Activated CD4-positive, CD25-positive, alpha-beta regulatory T cell treated with anti-CD3 and anti-CD28 coated beads, Interleukin-2, amount 50 U/mL, for 16 hours (primary cell): ENCODE measurements around the gene PERP.
"Not testable (repeated sequence)": the region's sequence is repeated elsewhere in the genome, so short reads cannot be mapped to it uniquely, and the experiment has no call there.

Experiments used
- DNase-seq: peaks from one replicate; pipeline ENCODE4 v3.0.0-alpha.2; 2020; ENCODE audit warnings: low read depth, low spot score

PERP gene

DNA sequence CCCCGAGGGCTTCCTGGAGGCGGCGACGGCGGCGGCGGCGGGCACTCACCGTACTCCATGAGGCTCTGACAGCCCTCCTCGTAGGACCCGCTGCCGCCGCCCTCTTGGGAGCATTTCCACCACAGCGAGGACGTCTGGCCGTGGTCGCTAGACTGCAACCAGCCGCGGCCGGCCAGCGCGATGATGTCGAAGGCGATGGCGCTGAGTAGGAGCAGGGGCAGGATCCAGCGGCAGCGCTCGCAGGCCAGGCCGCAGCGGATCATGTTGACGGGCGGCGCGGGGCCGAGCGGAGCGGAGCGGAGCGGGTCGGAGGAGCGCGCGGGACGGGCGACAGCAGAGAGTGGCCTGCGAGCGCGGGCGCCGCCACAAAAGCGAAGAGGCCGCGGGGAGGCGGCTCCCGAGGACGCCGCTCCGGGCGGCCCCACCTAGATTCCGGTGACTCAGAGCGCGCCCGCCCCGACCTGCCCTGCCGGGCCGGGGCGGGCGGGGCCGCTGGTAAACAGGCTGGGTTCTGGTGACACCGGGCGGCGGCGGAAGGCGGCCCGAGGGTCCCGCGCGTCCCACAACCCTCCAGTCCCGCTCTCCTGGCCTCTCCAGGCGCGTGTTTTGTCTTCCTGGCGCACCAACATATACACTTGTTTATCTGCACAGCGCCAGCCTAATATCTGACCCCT is at the start of gene PERP:
TSS of gene PERP (minus strand) at position 342 of the 674 bp plus-strand sequence. CDS start at position 263, 79 bp downstream.
- peak; percentile 28 for DNase-seq

DNA sequence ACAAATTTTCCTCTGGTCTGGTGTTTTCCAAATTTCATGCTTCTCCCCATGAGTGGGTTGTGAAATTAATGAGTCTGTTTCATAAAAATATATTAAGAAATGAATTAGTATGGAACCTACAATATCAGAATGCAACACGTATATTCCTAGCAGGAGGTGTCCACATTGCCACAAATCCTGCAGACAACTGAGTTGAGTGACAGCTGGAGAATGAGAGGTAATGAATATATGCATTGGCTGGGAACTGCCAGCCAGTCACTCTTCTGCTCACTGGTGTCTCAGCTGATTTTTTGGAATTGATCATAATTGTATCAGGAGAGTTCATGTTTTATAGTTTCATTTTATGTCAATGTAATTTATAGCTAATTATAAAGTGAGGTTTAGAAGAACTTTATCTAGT is 48.2 kb upstream of the PERP start:
- DNase-seq, result no peak

DNA sequence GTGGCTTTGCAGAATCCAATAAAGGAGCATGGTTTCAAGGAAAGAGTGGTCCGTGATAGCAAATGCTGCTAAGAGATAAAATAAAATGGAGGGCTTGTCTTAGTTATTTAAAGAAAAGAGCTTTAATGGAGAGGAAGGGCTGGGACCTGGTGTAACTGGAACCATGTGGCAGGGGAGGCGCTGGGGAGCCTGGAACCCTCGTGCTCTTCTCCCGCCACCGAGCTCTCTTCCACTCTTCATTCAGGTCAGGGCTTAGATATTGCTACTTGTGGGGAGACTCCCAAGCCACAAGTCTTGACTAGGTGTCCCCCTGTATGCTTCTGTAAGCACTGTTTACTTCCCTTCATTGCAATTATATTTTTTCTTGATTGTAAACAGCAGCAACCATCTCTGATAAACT is 39.3 kb upstream of the PERP start:
- DNase-seq, result no peak

DNA sequence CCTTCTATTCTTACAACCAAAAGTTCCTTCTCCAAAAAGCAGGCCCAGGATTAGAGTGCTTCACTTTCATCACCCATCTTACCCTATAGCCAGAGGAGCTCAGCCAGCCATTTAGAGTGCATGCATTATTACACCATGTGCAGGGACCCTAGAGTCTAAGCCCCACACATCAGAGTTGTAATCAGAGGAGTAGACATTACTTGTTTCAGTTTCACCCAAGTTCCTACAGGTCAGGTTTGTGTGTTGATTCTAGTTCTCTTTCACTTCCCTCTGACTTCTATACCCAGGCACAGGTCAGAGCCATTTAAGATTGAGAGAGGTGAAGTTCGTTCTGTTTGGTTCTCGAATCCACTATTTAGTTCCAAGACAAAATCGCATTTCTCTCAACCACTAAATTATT is 38.2 kb upstream of the PERP start:
- DNase-seq, result no peak

DNA sequence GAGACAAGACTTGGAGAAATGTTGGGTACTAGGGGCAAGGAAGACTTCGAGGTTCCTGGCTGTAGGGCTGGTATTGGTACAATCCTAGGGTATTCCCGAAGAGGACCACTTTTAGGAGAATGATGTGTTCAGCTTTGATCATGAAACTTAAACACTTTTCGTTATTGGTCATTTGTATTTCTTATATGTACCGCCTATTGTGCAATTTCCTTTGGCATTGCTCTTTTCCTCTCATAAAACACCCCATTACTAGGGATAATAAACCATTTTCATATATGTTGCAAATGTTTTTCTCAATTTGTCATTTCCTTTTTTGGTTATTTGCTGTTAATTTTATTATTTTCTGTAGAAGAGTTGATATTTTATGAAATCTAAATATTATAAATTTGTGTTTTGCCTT is 35.6 kb upstream of the PERP start:
- DNase-seq, result no peak

DNA sequence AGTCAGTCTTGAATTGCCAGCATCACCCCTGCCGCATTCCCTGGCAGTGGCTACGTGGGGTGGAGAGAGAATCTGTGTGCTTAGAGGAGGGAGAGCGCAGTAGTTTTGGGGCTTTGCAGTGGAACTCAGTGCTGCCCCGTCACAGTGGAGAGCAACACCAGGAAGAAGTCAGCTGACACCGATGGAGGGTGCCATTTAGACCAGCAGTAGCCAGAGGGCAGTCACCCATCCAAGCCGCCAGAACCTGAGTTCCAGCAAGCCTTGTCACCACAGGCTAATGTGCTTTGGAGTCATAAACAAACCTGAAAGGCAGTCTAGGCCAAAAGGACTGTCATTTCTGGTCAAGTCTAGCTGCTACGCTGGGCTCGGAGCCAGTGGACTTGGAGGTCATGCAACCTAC is 22.0 kb upstream of the PERP start:
- no peak for DNase-seq

DNA sequence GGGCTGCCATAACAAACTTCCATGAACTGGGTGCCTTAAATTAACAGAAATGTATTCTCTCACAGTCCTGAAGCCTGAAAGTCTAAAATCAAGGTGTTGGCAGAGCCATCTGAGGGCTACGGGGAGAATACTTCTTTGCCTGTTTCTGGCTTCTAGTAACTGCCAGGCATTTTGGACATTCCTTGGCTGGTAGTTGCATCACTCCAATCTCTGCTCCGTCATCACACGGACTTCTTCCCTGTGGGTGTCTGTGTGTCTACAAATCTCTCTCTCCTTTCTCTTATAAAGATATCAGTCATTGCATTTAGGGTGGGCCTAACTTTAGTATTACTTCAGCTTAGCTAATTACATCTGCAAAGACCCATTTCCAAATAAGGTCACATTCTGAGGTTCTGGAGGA is 20.9 kb upstream of the PERP start:
- DNase-seq, result no peak

DNA sequence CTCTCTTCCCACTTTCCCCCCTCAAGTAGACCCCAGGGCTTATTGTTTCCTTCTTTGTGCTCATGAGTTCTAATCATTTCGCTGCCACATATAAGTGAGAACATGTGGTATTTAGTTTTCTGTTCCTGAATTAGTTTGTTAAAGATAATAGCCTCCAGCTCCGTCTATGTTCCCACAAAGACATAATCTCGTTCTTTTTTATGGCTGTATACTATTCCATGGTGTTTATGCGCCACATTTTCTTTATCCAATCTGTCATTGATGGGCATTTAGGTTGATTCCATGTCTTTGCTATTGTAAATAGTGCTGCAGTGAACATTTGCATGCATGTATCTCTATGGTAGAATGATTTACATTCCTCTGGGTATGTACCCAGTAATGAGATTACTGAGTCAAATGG is 16.9 kb upstream of the PERP start:
- DNase-seq, result no peak

DNA sequence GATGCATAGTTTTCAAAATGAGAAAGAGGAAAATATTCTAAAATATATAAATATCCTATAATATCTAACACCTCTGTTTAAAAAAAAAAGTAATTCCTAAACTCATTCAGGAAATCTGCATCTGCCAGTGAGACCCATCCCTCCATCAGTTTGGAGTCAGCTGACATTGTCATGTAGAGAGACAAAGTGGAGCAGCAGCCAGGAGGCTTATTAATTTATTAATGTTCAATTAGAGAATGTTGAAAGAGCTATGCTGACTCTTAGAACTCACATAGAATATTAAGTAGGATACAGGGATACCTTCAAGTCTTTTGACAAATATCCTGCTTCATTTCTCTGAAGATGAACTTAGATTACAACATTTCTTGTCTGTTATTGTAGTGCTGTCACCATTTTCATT is 12.8 kb upstream of the PERP start:
- DNase-seq, result no peak

DNA sequence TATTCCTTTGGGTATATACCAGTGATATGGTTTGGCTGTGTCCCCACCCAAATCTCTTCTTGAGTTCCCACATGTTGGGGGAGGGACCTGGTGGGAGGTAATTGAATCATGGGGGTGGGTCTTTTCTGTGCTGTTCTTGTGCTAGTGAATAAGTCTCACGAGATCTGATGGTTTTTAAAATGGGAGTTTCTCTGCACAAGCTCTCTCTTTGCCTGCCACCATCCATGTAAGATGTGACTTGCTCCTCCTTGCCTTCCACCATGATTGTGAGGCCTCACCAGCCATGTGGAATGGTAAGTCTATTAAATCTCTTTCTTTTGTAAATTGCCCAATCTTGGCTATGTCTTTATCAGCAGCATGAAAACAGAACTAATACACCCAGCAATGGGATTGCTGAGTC is 12.0 kb upstream of the PERP start:
- DNase-seq, result not testable (repeated sequence)

DNA sequence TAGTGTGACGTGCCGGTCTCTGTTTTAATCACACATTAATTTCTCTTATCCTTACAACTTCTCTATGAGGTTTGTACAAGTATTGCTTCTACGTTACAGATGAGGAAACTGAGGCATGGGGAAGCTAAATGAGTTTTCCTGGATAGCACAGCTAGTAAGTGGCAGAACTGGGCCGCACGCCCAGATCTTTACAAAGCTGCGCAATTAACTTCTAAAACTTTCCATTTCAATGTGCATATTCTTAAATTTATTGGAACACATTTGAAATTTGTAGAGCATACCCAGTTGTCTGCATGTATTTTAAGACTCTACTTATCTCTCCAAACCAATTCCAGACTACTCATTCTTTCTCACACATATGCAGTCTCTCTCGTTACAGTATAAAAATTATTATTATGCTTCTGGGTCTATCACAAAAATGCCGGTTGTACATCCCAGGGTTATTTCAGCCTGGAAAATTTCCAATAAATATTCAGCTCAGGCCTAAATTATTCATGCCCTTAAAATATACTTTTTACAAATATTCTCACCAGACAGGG is 10.2 kb upstream of the PERP start:
- no peak for DNase-seq

DNA sequence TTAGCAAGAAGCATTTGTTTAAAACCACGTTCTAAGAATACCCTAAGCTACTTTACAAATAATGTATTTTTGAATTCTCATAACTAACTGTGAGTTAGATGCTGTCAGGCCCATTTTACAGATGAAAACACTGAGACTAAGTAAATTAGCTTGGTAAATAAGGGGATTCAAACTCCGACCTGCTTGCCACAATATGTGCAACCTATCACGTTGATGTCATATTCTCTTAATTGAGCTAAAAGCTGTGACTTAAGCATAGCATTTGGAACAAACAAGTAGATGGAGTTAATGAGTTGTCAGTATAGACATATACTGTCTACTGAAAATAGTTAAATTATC is 9.4 kb upstream of the PERP start:
- no peak for DNase-seq

DNA sequence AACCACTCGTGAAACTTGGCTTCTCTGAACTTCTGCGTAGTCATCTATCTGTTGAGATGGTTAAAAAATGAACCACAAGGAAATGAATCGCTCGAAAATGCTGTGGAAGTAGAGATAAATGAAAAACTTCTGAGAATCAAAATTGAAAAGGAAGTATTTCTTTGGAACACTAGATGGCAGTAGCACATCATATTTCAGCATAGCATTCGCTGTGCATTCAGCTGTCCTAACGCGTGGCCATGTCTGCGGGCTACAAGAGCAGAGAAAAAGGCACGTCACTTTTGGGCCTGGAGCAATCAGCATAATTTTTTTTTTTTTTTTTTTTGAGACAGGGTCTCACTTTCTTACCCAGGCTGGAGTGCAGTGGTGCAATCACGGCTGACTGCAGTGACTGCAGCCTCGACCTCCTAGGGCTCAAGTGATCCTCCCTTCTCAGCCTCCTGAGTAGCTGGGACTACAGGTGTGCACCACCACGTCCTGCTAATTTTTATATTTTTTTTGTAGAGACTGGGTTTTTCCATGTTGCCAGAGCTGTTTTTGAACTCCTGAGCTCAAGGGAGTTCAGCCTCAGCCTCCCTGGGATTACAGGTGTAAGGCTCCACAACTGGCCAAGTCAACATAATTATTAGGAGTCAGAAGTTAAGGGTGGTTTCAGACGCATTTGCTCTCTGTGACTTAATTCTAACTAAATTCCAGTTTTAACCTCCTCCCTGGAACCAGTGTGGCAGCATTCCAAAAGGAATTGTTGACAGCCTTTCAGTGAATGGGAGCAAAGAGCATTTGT is 8.8 kb upstream of the PERP start:
- peak; percentile 13 for DNase-seq

DNA sequence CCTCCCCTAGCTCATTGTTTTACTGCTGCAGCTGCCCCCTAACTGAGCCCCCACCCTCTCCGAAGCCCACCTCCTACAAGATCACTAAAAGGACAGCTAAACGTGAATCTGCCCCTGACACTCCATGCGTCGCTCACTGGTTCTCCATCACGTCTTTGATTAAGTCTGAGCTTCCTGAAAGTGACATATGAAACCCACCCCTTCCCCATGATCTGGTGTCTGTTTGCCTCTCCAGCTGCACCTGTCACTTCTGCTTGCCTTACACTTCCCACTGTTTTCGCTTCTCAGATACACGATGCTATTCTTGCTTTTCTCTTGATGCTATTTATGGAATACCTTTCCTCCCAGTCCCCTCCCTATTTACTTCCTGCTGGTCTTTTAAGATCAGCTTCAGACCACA is 8.0 kb upstream of the PERP start:
- DNase-seq, result no peak

DNA sequence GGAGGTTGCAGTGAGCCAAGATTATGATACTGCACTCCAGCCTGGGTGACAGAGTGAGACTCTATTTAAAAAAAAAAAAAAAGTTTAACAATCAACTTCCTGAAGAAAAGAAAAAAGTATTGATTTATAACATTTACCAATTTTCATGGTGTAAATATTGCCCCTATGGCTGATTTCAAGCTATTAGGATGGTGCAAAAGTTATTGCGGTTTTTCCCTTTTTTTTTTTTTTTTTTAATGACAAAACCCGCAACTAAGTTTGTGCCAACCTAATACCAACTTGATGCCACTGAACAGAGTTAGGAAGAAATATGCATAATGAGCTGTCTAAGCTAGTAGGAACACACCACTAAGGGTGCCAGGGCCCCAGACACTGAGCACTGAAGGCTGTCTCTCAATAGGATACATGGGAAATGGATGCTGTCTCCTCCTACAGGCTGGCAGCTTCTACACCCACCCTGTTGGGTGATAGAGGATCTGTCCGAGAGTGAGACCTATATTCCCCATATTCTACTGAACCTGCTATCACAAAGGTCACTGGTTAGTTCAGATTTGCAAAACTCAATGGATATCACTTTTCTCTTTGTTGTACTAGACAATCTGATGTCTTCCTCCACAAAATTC is 6.5 kb upstream of the PERP start:
- DNase-seq, result no peak

DNA sequence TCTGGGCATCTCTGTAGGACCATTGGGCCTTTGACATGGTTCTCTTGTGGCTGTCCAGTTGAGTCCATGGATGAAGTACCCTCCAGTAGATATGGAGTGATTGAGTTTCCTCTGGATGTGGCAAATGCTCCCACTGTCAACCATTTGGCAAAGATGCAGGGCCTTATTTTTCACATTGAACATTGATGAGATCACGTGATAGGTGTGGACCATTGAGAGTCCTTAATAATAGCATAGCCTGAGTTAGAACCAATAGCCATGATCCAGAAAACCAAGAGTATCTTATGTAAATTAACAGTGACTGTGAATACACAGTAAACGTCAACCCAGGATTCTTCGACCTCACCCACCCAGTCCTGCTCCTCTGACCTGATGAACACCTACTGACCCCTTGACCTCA is 3.0 kb upstream of the PERP start:
- no peak for DNase-seq

DNA sequence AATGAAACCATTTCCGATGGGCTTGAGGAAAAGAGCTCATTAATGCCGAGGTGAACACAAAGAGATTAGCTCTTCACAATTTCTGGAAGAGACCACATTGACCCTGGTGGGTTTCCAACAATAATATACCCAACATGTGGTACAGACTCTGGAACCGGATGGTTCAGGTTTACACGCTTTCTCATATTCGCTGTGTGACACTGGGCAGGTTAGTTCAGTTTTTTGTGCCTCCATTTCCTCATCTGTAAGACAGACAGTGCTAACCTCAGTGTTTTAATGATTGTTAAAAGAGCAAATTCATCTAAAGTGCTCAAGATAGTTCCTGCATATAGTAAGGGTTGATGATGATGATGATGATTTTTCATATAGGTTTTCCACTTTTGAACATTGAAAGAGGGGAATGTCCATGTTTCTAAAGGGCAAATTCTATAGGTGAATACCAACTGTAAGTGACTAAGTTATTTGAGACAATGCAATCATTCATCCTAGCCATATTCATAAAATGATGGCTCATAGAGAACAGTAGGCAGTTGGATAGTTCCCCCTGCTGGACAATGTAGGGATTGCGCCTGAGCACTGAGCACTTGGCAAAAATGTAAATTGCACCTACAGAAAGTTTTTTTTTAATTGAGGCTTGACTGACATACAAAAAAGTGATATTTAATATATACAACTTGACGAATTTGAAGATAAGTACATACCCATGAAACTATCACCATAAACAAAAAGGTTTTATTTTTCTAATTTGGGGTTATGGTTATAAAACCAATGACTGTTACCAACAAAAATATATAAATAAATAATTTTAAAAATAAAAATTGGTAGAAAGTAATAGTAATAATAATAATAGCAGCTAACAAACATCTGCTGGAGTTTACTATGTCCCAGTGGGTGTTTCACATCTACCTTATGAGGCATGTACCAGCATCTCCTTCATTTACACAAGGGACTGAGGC is 2.1 kb upstream of the PERP start:
- peak; percentile 50 for DNase-seq

DNA sequence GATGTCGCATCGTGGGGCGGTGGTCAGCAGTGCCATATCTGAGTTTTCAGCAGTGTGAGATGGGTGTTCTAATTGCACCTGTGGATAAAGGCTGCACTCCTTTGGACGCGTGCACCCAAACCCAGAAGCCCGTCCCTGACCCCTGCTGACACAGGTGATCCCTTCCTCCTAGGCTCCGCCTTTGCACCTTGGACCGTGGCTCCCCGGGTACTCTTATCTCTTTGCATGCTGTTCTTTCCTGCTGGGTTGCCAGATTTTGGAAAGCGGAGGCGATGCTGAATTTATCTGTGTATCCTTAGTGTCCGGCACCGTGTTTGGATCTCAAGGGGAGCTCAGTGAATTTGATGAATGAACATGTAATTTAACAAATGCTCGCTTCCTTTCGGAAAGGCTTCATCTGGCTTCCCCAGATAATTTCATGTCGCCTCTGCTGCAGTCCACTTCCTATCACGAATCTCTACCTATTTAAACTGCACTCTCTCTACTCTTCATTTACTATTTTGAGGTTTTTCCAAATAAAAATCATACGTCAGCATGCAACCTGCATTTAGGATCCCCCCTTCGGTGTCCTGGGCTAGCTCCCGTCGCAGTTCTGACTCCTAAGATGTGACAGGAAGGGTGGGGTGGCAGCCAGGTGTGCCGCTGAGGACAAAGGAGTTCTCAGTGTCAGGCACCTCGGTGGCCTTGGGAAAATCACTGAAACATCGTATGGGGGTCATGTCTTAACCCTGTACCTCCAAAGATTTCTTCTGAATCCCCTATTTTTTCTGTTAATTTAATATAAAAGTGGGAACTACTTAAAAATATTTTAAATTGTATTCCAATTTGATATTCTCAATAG is 753 bp upstream of the PERP start:
- DNase-seq, result no peak

DNA sequence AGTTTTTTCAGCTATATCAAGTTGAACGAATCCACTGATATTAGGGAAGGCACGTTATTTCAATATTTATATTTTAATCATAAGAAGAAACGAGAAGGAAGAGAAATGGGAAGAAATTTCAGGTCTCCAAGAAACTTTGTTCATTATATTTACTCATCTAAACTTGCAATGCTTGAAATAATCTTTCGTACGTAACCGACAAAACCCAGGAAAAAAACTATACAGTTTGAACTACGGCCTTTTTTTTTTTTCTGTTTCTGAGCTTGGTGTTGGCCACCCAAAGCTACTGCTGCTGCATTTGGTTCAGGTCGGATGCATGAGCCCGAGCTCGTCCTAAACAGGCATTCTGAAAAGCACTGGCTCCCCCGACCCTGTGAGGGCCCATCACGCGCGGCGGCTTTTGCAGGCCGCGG is 548 bp downstream of the PERP start:
- no peak for DNase-seq

DNA sequence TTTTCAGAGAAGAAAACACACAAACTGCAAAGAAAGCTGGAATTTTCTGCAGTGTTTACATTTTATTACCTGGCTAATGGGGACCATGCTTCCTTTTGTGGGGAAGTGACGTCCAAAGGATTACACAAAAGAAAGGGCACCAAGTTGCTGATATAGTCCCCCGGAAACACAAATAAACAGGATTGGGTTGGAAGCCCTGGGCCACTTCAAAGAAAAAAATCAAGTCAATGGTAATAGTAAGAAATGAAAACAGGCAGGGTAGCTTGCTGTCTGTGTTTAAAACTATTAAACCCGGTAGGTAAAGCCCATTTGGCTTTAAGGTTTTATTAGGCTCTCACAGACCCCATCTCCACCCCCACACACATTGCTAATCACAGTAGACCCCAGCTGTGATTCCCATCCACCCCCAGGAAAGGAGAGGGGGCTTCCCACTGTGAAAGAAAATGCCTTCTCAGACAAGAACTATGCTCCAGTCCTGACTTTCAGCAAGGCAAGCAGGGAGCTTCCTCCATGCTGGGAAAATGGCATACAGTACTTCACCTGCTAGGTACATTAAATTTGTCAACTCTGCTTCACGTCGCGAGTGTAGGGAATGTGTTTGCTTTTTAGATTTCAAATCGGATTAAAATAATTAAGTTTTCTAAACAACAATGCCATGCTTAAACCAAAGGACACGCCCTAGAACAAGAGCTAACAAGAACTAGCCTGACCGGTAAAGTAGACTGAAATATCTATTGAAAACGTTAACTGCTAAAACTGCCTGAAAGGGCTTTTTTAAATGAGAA is 1.1 kb downstream of the PERP start:
- no peak for DNase-seq
